HPDE6-E6E7 (cell line): Measurements from ENCODE around the gene RAB9A.
"Not testable (repeated sequence)": the region's sequence is repeated elsewhere in the genome, so short reads cannot be mapped to it uniquely, and the experiment has no call there.

Experiments used
- DNase-seq: peaks from one replicate; pipeline ENCODE4 v3.0.0; 2011; ENCODE audit warnings: missing footprints; ENCODE audit errors: extremely low spot score

RAB9A gene

GRCh38 chrX:13669755-13670154 is 19.2 kb upstream of the RAB9A start:
- DNase-seq: not testable (repeated sequence)

- DNase-seq: no peak
Observed at GRCh38 chrX:13670197-13670596, 18.7 kb upstream of the RAB9A start.

GRCh38 chrX:13673016-13673415 is 15.9 kb upstream of the RAB9A start:
- no peak for DNase-seq

GRCh38 chrX:13676885-13677284 is 12.0 kb upstream of the RAB9A start:
- no peak for DNase-seq

GRCh38 chrX:13679700-13680099 is 9.2 kb upstream of the RAB9A start:
- DNase-seq: not testable (repeated sequence)

- no peak for DNase-seq
Observed at GRCh38 chrX:13681595-13681994, 7.3 kb upstream of the RAB9A start.

- no peak for DNase-seq
Observed at GRCh38 chrX:13684361-13684760, 4.6 kb upstream of the RAB9A start.

- DNase-seq: peak; percentile 58
Observed at GRCh38 chrX:13685126-13685763, 3.7 kb upstream of the RAB9A start.

- no peak for DNase-seq
Observed at GRCh38 chrX:13687203-13687602, 1.7 kb upstream of the RAB9A start.

- no peak for DNase-seq
Observed at GRCh38 chrX:13688384-13688957, 457 bp upstream of the RAB9A start.

- DNase-seq: no peak
Observed at GRCh38 chrX:13689741-13690211, 848 bp downstream of the RAB9A start.

- no peak for DNase-seq
Observed at GRCh38 chrX:13690836-13691235, 1.9 kb downstream of the RAB9A start.

- DNase-seq: no peak
Observed at GRCh38 chrX:13691841-13692371, 3.0 kb downstream of the RAB9A start.

- DNase-seq: no peak
Observed at GRCh38 chrX:13692771-13693231, 3.9 kb downstream of the RAB9A start.

- peak; percentile 58 for DNase-seq
Observed at GRCh38 chrX:13693341-13693961, 4.5 kb downstream of the RAB9A start.

- DNase-seq: no peak
Observed at GRCh38 chrX:13694359-13694758, 5.4 kb downstream of the RAB9A start.

- DNase-seq: no peak
Observed at GRCh38 chrX:13694983-13695382, 6.1 kb downstream of the RAB9A start.

GRCh38 chrX:13695601-13696115 is 6.7 kb downstream of the RAB9A start:
- no peak for DNase-seq

GRCh38 chrX:13697455-13697854 is 8.5 kb downstream of the RAB9A start:
- no peak for DNase-seq

GRCh38 chrX:13697976-13698375 is 9.0 kb downstream of the RAB9A start:
- no peak for DNase-seq

GRCh38 chrX:13698432-13698831 is 9.5 kb downstream of the RAB9A start:
- DNase-seq: no peak

GRCh38 chrX:13699183-13699826 is 10.4 kb downstream of the RAB9A start:
- peak; percentile 58 for DNase-seq
